Esophagus squamous epithelium (tissue), 5 donors: ENCODE results near the gene CPE. TPM values are rescaled to one million over a fixed set of nuclear protein-coding genes. Genes with fewer than 3 reads are reported as not detected.
"Not testable (repeated sequence)": the region's sequence is repeated elsewhere in the genome, so short reads cannot be mapped to it uniquely, and the experiment has no call there.

Experiments used
- DNase-seq: peaks from one replicate; lab custom pipeline; 2025; lab: John Stamatoyannopoulos, UW
- H3K27ac ChIP-seq, 4 donors: fragments of 200-600 bp; sonication (generic); one replicate each; pipeline ENCODE4 v1.5.1; 2016 to 2019; ENCODE audit warnings: mild to moderate bottlenecking in 1 of 4
- H3K27me3 ChIP-seq, 4 donors: fragments of 200-600 bp; sonication (generic); 1 replicate in 3 of 4; 2 replicates in 1 of 4; pipeline versions ENCODE4 v1.5.1 to v1.6.0; 2017 to 2021; ENCODE audit warnings: antibody characterized with exemption in 1 of 4
- H3K36me3 ChIP-seq, 3 donors: fragments of 200-600 bp; sonication (generic); one replicate each; pipeline ENCODE4 v1.5.1; 2016 to 2019
- H3K4me1 ChIP-seq, 3 donors: fragments of 200-600 bp; sonication (generic); one replicate each; pipeline ENCODE4 v1.5.1; 2017 to 2019
- H3K4me3 ChIP-seq, 4 donors: fragments of 200-600 bp; sonication (generic); 1 replicate in 3 of 4; 2 replicates in 1 of 4; pipeline ENCODE4 v1.5.1; 2016 to 2019; ENCODE audit warnings: mild to moderate bottlenecking in 2 of 4, moderate library complexity in 1 of 4
- H3K9me3 ChIP-seq, 3 donors: fragments of 200-600 bp; sonication (generic); one replicate each; pipeline ENCODE4 v1.5.1; 2016 to 2019
- POLR2A ChIP-seq, 4 donors: fragments of 450-650 bp; IDR thresholded peaks; one replicate each; pipeline ENCODE4 v1.6.1; 2017; ENCODE audit warnings: antibody characterized with exemption in 4 of 4, mild to moderate bottlenecking in 4 of 4, moderate library complexity in 3 of 4
- WGBS, 2 donors: methylation state at CpG; one replicate each; pipeline ENCODE4 v1.1.5; 2018; 5-methylcytosine and 5-hydroxymethylcytosine counted together
- intact Hi-C: fragments of 100-400 bp; cut with DNase I; formaldehyde crosslinking; loops from one replicate; pipeline ENCODE4 v1.15.0; 2022
- total RNA-seq, 4 donors: library from RNA; depleted of rRNA; stranded (reverse); fragments of >200 nt; gene quantifications; one replicate each; pipeline ENCODE4 v1.1.0, GENCODE V29; 2016
- TF ChIP-seq, protein P1 (sequence below), 6 experiments: fragments of 450-650 bp in 4 of 6; fragments of 200-600 bp in 2 of 6; sonication (generic) in 2 of 6; IDR thresholded peaks; one replicate each; pipeline ENCODE4 v1.5.1; 2016 to 2019; ENCODE audit warnings: antibody characterized with exemption in 6 of 6, mild to moderate bottlenecking in 4 of 6, moderate library complexity in 4 of 6
- donor health status: DM: yes; HTN: yes; CAD: no.

Gene CPE
- total RNA-seq, 4 donors from 2014 or later: 6.6 to 50.4 (median 24.1) TPM

GRCh38 chr4:165443276-165443675 lies 64.5 kb downstream of the CPE start:
- Histone ChIP-seq H3K36me3 (no peaks in the 10 kb centered on the region), H3K27ac (no peak overlapping the region), H3K4me1 (peaks cover 0 to 9% (median 5%) of the 10 kb centered on the region in 3 donors), H3K4me3 (no peak overlapping the region), H3K9me3 (no peaks in the 10 kb centered on the region), H3K27me3 (peaks cover 0 to 6% (median 0%) of the 10 kb centered on the region in 4 donors)
- DNase-seq: no peak
- intact Hi-C loops: no loop called here
- no peak for TF ChIP-seq POLR2A (IDR thresholded peaks at IDR 0.05)
- TF ChIP-seq, protein P1, sequence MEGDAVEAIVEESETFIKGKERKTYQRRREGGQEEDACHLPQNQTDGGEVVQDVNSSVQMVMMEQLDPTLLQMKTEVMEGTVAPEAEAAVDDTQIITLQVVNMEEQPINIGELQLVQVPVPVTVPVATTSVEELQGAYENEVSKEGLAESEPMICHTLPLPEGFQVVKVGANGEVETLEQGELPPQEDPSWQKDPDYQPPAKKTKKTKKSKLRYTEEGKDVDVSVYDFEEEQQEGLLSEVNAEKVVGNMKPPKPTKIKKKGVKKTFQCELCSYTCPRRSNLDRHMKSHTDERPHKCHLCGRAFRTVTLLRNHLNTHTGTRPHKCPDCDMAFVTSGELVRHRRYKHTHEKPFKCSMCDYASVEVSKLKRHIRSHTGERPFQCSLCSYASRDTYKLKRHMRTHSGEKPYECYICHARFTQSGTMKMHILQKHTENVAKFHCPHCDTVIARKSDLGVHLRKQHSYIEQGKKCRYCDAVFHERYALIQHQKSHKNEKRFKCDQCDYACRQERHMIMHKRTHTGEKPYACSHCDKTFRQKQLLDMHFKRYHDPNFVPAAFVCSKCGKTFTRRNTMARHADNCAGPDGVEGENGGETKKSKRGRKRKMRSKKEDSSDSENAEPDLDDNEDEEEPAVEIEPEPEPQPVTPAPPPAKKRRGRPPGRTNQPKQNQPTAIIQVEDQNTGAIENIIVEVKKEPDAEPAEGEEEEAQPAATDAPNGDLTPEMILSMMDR (IDR thresholded peaks at IDR 0.05): no peak
- WGBS, 2 donors: 88 to 90% methylated on average over 1 of the region's 1 CpG

- TF ChIP-seq, protein P1 (IDR thresholded peaks at IDR 0.05): no peak
- TF ChIP-seq POLR2A (IDR thresholded peaks at IDR 0.05): no peak
- DNase-seq: no peak
- Histone ChIP-seq H3K4me3 (no peak overlapping the region), H3K9me3 (no peaks in the 10 kb centered on the region), H3K27me3 (no peaks in the 10 kb centered on the region), H3K36me3 (no peaks in the 10 kb centered on the region), H3K27ac (no peak overlapping the region), H3K4me1 (no peaks in the 10 kb centered on the region)
- WGBS, 2 donors: 81 to 92% methylated on average over 4 of the region's 4 CpGs
- intact Hi-C loops: no loop called here
These were observed 69.9 kb downstream of the CPE start for GRCh38 chr4:165448700-165449099.

DNA sequence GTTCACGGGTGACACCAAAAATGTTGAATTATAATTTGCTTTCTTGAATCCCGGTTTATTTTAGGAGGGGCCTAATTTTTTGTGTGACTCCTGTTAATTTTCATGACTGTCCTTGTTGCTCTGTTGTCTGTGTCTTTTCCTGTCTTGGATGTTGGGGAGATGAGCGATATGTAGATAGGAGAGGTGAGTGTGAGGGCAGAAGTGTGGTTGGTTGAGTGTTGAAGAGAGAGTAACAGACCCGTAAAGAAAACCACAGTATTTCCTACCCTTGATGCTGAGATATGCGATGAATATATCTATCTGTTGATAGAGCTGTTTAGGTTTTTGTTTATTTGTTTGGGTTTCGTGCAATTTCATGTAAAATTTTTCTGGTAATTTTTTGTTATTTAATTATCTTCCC lies 70.5 kb downstream of the CPE start:
- no peak overlapping the region for H3K27ac ChIP-seq
- TF ChIP-seq, protein P1 (IDR thresholded peaks at IDR 0.05): no peak
- no peak for TF ChIP-seq POLR2A (IDR thresholded peaks at IDR 0.05)
- no peaks in the 10 kb centered on the region for H3K9me3 ChIP-seq
- WGBS, 2 donors: 87% methylated on average over 6 of the region's 6 CpGs
- intact Hi-C loops: no loop called here
- H3K4me1 ChIP-seq: no peaks in the 10 kb centered on the region
- H3K27me3 ChIP-seq: no peaks in the 10 kb centered on the region
- H3K36me3 ChIP-seq: no peaks in the 10 kb centered on the region
- H3K4me3 ChIP-seq: no peak overlapping the region
- no peak for DNase-seq

DNA sequence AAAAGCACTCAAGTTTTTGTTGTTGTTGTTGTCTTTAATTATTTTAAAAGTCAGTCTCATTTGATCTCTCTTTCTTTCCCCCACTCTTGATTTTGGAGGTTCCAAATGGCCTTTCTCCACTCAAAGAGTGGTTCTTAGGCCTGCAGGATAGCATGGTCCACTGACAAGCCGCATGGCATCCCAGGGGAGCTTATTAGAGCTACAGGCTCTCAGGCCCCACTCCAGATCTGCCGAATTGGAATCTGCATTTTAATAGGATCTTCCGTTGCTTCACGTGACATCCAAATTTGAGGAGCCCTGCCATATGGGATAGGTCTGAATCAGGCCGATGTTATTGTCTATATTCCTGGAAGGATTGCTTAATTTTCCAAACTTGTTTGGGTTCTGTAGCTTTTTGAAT lies 72.1 kb downstream of the CPE start:
- intact Hi-C loops: no loop called here
- no peaks in the 10 kb centered on the region for H3K27me3 ChIP-seq
- 83 to 92% methylated on average over 5 of the region's 5 CpGs for WGBS, 2 donors
- H3K9me3 ChIP-seq: no peaks in the 10 kb centered on the region
- no peak overlapping the region for H3K4me3 ChIP-seq
- no peaks in the 10 kb centered on the region for H3K36me3 ChIP-seq
- TF ChIP-seq, protein P1 (IDR thresholded peaks at IDR 0.05): no peak
- no peak for TF ChIP-seq POLR2A (IDR thresholded peaks at IDR 0.05)
- no peaks in the 10 kb centered on the region for H3K4me1 ChIP-seq
- no peak overlapping the region for H3K27ac ChIP-seq
- DNase-seq: no peak

DNA sequence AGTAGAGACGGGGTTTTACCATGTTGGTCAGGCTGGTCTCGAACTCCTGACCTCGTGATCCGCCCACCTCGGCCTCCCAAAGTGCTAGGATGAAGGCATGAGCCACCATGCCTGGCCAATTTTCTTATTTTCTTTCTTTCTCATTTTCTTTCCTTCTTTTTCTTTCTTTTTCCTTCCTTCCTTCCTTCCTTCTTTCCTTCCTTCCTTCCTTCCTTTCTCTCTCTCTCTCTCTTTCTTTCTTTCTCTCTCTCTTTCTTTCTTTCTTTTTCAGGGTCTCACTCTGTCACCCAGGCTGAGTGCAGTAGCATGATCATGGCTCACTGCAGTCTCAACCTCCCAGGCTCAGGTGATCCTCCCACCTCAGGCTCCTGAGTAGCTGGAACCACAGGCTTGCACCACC lies 74.3 kb downstream of the CPE start:
- H3K27ac ChIP-seq, H3K4me3 ChIP-seq, H3K9me3 ChIP-seq, DNase-seq, intact Hi-C loops, H3K4me1 ChIP-seq, H3K27me3 ChIP-seq, H3K36me3 ChIP-seq: not testable (repeated sequence)
- 84 to 86% methylated on average over 5 of the region's 5 CpGs for WGBS, 2 donors

GRCh38 chr4:165454426-165454825 lies 75.6 kb downstream of the CPE start:
- peaks cover 0 to 4% (median 0%) of the 10 kb centered on the region in 3 donors for H3K4me1 ChIP-seq
- no peaks in the 10 kb centered on the region for H3K36me3 ChIP-seq
- no peaks in the 10 kb centered on the region for H3K27me3 ChIP-seq
- H3K27ac ChIP-seq: no peak overlapping the region
- intact Hi-C loops: no loop called here
- 35 to 42% methylated on average over 2 of the region's 2 CpGs for WGBS, 2 donors
- TF ChIP-seq POLR2A (IDR thresholded peaks at IDR 0.05): no peak
- no peaks in the 10 kb centered on the region for H3K9me3 ChIP-seq
- DNase-seq: no peak
- H3K4me3 ChIP-seq: no peak overlapping the region
